ENCODE measurements around the gene BCAS1.

BCAS1 gene

GRCh38 chr20:53940360-53940702 lies 130.1 kb downstream of the BCAS1 start:
- Histone ChIP-seq H3K36me3 (replicated peaks; ENCODE audit: insufficient read depth, low read length) (no peaks in the 10 kb centered on the region), H3K9ac (ENCODE audit: low read length) (peak overlapping the region; percentile 75), H3K9me3 (replicated peaks; ENCODE audit: insufficient read depth, low read length) (no peaks in the 10 kb centered on the region), H3F3A (ENCODE audit: insufficient read depth, low read length) (peaks cover 28% of the 10 kb centered on the region), H3K4me1 (ENCODE audit: low read length) (peaks cover 56% of the 10 kb centered on the region), H3K79me2 (ENCODE audit: low read length) (peaks cover 14% of the 10 kb centered on the region), H3K9me2 (replicated peaks; ENCODE audit: insufficient read depth, low read length) (no peaks in the 10 kb centered on the region), H4K20me1 (ENCODE audit: insufficient read depth, low read length) (no peaks in the 10 kb centered on the region), H3K27me3 (replicated peaks; ENCODE audit: insufficient read depth, low read length) (no peaks in the 10 kb centered on the region), H2AFZ (ENCODE audit: low read length) (peak overlapping the region; percentile 68), H3K4me3 (ENCODE audit: low read length) (peak overlapping the region; percentile 37), H3K4me2 (ENCODE audit: low read depth, low read length) (peak overlapping the region; percentile 75), H3K27ac (ENCODE audit: low read length) (peak overlapping the region; percentile 96; the same call in 1 of the 2 replicates)
- DNase-seq: no peak
- TF ChIP-seq, protein P1, sequence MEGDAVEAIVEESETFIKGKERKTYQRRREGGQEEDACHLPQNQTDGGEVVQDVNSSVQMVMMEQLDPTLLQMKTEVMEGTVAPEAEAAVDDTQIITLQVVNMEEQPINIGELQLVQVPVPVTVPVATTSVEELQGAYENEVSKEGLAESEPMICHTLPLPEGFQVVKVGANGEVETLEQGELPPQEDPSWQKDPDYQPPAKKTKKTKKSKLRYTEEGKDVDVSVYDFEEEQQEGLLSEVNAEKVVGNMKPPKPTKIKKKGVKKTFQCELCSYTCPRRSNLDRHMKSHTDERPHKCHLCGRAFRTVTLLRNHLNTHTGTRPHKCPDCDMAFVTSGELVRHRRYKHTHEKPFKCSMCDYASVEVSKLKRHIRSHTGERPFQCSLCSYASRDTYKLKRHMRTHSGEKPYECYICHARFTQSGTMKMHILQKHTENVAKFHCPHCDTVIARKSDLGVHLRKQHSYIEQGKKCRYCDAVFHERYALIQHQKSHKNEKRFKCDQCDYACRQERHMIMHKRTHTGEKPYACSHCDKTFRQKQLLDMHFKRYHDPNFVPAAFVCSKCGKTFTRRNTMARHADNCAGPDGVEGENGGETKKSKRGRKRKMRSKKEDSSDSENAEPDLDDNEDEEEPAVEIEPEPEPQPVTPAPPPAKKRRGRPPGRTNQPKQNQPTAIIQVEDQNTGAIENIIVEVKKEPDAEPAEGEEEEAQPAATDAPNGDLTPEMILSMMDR (IDR thresholded peaks at IDR 0.05; ENCODE audit: low read length): no peak
- no peak for TF ChIP-seq EZH2 (optimal IDR thresholded peaks at IDR 0.05; ENCODE audit: low read depth, low read length)
- TF ChIP-seq EZH2phosphoT487 (IDR thresholded peaks at IDR 0.05; ENCODE audit: low read length): no peak

GRCh38 chr20:53939572-53940359 lies 130.6 kb downstream of the BCAS1 start:
- Histone ChIP-seq H3K36me3 (replicated peaks; ENCODE audit: insufficient read depth, low read length) (no peaks in the 10 kb centered on the region), H3K9ac (ENCODE audit: low read length) (peak overlapping the region; percentile 75; the same call in 1 of the 2 replicates), H3F3A (ENCODE audit: insufficient read depth, low read length) (peaks cover 34% of the 10 kb centered on the region), H3K9me3 (replicated peaks; ENCODE audit: insufficient read depth, low read length) (no peaks in the 10 kb centered on the region), H3K4me3 (ENCODE audit: low read length) (peak overlapping the region; percentile 37), H3K27ac (ENCODE audit: low read length) (peak overlapping the region; percentile 96; the same call in 1 of the 2 replicates), H3K4me2 (ENCODE audit: low read depth, low read length) (peak overlapping the region; percentile 75), H3K79me2 (ENCODE audit: low read length) (peaks cover 14% of the 10 kb centered on the region), H2AFZ (ENCODE audit: low read length) (peak overlapping the region; percentile 68), H3K4me1 (ENCODE audit: low read length) (peaks cover 61% of the 10 kb centered on the region), H3K27me3 (replicated peaks; ENCODE audit: insufficient read depth, low read length) (no peaks in the 10 kb centered on the region), H4K20me1 (ENCODE audit: insufficient read depth, low read length) (no peaks in the 10 kb centered on the region), H3K9me2 (replicated peaks; ENCODE audit: insufficient read depth, low read length) (no peaks in the 10 kb centered on the region)
- TF ChIP-seq, protein P1 (IDR thresholded peaks at IDR 0.05; ENCODE audit: low read length): peak; percentile 85
- no peak for TF ChIP-seq EZH2 (optimal IDR thresholded peaks at IDR 0.05; ENCODE audit: low read depth, low read length)
- DNase-seq: peak; percentile 92

DNA sequence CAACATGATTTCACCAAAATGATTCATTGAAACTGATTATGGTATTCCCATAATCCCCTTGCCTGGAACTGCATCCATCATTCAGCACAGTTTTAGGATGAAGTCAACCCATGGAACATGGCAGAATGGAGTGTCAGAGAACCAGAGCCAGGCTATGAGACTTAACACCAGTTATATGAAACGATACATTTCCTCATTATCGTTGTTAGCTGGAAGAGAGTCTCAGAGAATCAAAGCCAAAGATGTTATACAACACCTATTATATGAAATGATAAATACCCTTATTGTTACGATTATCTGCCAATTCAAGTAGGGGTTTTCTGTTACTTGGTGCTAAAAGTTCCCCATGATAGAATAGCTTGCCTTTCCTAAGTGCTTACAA lies 131.2 kb downstream of the BCAS1 start:
- peak overlapping the region; percentile 32 for H2AFZ ChIP-seq (ENCODE audit: low read length)
- H4K20me1 ChIP-seq (ENCODE audit: insufficient read depth, low read length): no peaks in the 10 kb centered on the region
- H3K9me2 ChIP-seq (replicated peaks; ENCODE audit: insufficient read depth, low read length): no peaks in the 10 kb centered on the region
- H3K4me2 ChIP-seq (ENCODE audit: low read depth, low read length): peak overlapping the region; percentile 75
- no peaks in the 10 kb centered on the region for H3K27me3 ChIP-seq (replicated peaks; ENCODE audit: insufficient read depth, low read length)
- H3K36me3 ChIP-seq (replicated peaks; ENCODE audit: insufficient read depth, low read length): no peaks in the 10 kb centered on the region
- no peak overlapping the region for H3K9ac ChIP-seq (ENCODE audit: low read length)
- no peak for DNase-seq
- peak overlapping the region; percentile 16; the same call in 1 of the 2 replicates for H3K27ac ChIP-seq (ENCODE audit: low read length)
- peaks cover 67% of the 10 kb centered on the region for H3K4me1 ChIP-seq (ENCODE audit: low read length)
- no peaks in the 10 kb centered on the region for H3K9me3 ChIP-seq (replicated peaks; ENCODE audit: insufficient read depth, low read length)
- H3K4me3 ChIP-seq (ENCODE audit: low read length): no peak overlapping the region
- peaks cover 14% of the 10 kb centered on the region for H3K79me2 ChIP-seq (ENCODE audit: low read length)
- TF ChIP-seq, protein P1 (IDR thresholded peaks at IDR 0.05; ENCODE audit: low read length): no peak
- no peak for TF ChIP-seq EZH2 (optimal IDR thresholded peaks at IDR 0.05; ENCODE audit: low read depth, low read length)
- TF ChIP-seq EZH2phosphoT487 (IDR thresholded peaks at IDR 0.05; ENCODE audit: low read length): no peak
- H3F3A ChIP-seq (ENCODE audit: insufficient read depth, low read length): peaks cover 39% of the 10 kb centered on the region
